Activated CD4-positive, alpha-beta T cell treated with anti-CD3 and anti-CD28 coated beads, Interleukin-2, amount 10 ng/mL, durations not matched to agents 7 days and 5 days (primary cell): ENCODE measurements around the gene BAHCC1. TPM values are rescaled to one million over a fixed set of nuclear protein-coding genes. Genes with fewer than 3 reads are reported as not detected.

ENCODE experiments used
- CTCF ChIA-PET: fragments of 350-600 bp; sonication (Branson Sonifier 250); formaldehyde crosslinking; loops from one replicate; lab custom pipeline; 2021; ENCODE audit warnings: antibody characterized with exemption; lab: Charles Lee
- POLR2A ChIA-PET: fragments of 350-600 bp; sonication (Branson Sonifier 250); formaldehyde crosslinking; loops from one replicate; lab custom pipeline; 2021; ENCODE audit warnings: antibody characterized with exemption; lab: Charles Lee
- DNase-seq: peaks from one replicate; pipeline ENCODE4 v3.0.0-alpha.2; 2020
- H3K27ac Mint-ChIP-seq: one replicate; pipeline ENCODE4 v1.8.0; 2021; ENCODE audit warnings: mild to moderate bottlenecking, moderate library complexity, mixed read lengths
- H3K27me3 Mint-ChIP-seq: one replicate; pipeline ENCODE4 v1.8.0; 2021; ENCODE audit warnings: mixed read lengths
- H3K36me3 Mint-ChIP-seq: one replicate; pipeline ENCODE4 v1.8.0; 2021; ENCODE audit warnings: low read depth, mixed read lengths
- H3K4me1 Mint-ChIP-seq: one replicate; pipeline ENCODE4 v1.8.0; 2021; ENCODE audit warnings: mixed read lengths
- H3K4me3 Mint-ChIP-seq: one replicate; pipeline ENCODE4 v1.8.0; 2021; ENCODE audit warnings: mild to moderate bottlenecking, moderate library complexity, mixed read lengths
- H3K9me3 Mint-ChIP-seq: one replicate; pipeline ENCODE4 v1.8.0; 2021; ENCODE audit warnings: mixed read lengths
- microRNA-seq: library from miRNA; unstranded; fragments of <30 nt; microRNA quantifications from one replicate; pipeline ENCODE4 v1.2.0, GENCODE V29; 2021; ENCODE audit warnings: borderline microRNAs expressed, borderline replicate concordance
- total RNA-seq, 2 experiments: library from RNA; stranded (reverse); gene quantifications; one replicate each; pipeline ENCODE4 v1.2.3, GENCODE V29; 2021

Gene BAHCC1
- total RNA-seq, 2 experiments from 2014 or later, result not detected

DNA sequence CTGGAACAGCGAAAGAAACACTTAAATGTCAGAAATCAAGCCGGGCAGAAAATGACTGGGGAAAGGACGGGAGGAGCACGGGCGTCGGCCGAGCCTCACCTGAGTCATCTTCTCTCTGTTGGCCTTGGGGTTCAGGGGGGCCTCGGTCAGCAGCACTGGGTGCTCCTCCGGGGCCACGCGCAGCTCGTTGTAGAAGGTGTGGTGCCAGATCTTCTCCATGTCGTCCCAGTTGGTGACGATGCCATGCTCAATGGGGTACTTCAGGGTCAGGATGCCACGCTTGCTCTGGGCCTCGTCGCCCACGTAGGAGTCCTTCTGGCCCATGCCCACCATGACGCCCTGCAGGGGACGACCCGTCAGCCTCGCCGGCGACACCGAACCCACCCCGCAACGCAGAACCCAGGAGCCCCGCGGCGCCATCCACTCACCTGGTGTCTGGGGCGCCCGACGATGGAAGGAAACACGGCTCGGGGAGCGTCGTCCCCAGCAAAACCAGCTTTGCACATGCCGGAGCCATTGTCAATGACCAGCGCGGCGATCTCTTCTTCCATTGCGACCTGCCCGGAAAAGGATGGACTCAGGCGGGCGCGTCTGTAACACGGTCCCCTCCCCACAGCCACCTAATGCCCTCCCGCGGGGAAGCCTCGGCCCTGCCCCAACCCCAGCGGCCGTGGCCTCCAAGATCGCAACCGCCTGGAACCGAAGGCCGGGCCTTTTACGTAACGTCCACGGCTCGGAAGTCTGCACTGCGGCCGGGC lies 116.7 kb downstream of the BAHCC1 start:
- Mint-ChIP-seq H3K4me1 (peaks cover 37% of the 10 kb centered on the region), H3K27ac (peak overlapping the region; percentile 83), H3K27me3 (no peaks in the 10 kb centered on the region), H3K9me3 (no peaks in the 10 kb centered on the region), H3K36me3 (peaks cover 50% of the 10 kb centered on the region), H3K4me3 (peak overlapping the region; percentile 84)
- ChIA-PET POLR2A (interaction anchor here (0.6 to 0.7 kb wide), 2 partner anchors 25 to 27 kb away, joined by 3 to 4 read pairs; no protein-coding TSS in a partner anchor), CTCF (interaction anchor here (1.5 kb wide), 1 partner anchor 114 kb away, joined by 4 read pairs; no protein-coding TSS in a partner anchor)
- DNase-seq, result peak; percentile 47

GRCh38 chr17:81512562-81513371 lies 117.5 kb downstream of the BAHCC1 start, which contains the start of gene ACTG1:
Gene ACTG1 (minus strand): TSS chr17:81512799. CDS start chr17:81512354, 445 bp downstream.
- DNase-seq, result peak; percentile 92
- Mint-ChIP-seq H3K27ac (peak within 1 kb of the TSS; percentile 93), H3K4me3 (peak within 1 kb of the TSS; percentile 86), H3K36me3 (peaks cover 48% of the 10 kb centered on the region), H3K4me1 (peaks cover 36% of the 10 kb centered on the region), H3K27me3 (no peaks in the 10 kb centered on the region), H3K9me3 (no peaks in the 10 kb centered on the region)
- ChIA-PET POLR2A (interaction anchor here (0.6 to 0.7 kb wide), 2 partner anchors 26 to 28 kb away, joined by 3 to 4 read pairs; no protein-coding TSS in a partner anchor), CTCF (interaction anchor here (1.4 kb wide), 1 partner anchor 28 kb away, joined by 6 read pairs; no protein-coding TSS in a partner anchor)

- H3K9me3 Mint-ChIP-seq, result no peaks in the 10 kb centered on the region
- CTCF ChIA-PET, result interaction anchor here (0.9 to 1.4 kb wide), 2 partner anchors 28 to 88 kb away, joined by 4 to 6 read pairs; no protein-coding TSS in a partner anchor
- H3K4me1 Mint-ChIP-seq, result peaks cover 37% of the 10 kb centered on the region
- peak overlapping the region; percentile 86 for H3K4me3 Mint-ChIP-seq
- DNase-seq, result peak; percentile 69
- peaks cover 45% of the 10 kb centered on the region for H3K36me3 Mint-ChIP-seq
- H3K27me3 Mint-ChIP-seq, result no peaks in the 10 kb centered on the region
- POLR2A ChIA-PET, result no interaction called here
- peak overlapping the region; percentile 93 for H3K27ac Mint-ChIP-seq
Observed at GRCh38 chr17:81513372-81513752, 118.1 kb downstream of the BAHCC1 start.

- Mint-ChIP-seq H3K36me3 (peaks cover 40% of the 10 kb centered on the region), H3K4me1 (peaks cover 32% of the 10 kb centered on the region)
Observed at GRCh38 chr17:81513753-81514488, 118.7 kb downstream of the BAHCC1 start.

GRCh38 chr17:81514489-81514738 lies 119.2 kb downstream of the BAHCC1 start:
- CTCF ChIA-PET, result interaction anchor here (0.9 to 1.4 kb wide), 3 partner anchors 30 to 87 kb away, joined by 3 to 6 read pairs (median 4); no protein-coding TSS in a partner anchor
- Mint-ChIP-seq H3K36me3 (peaks cover 35% of the 10 kb centered on the region), H3K4me3 (peak overlapping the region; percentile 86), H3K4me1 (peaks cover 27% of the 10 kb centered on the region), H3K9me3 (no peaks in the 10 kb centered on the region), H3K27me3 (no peaks in the 10 kb centered on the region), H3K27ac (peak overlapping the region; percentile 93)
- POLR2A ChIA-PET, result no interaction called here
- no peak for DNase-seq

More at GRCh38 chr17:81513753-81514488, 118.7 kb downstream of the BAHCC1 start:
- peak overlapping the region; percentile 86 for H3K4me3 Mint-ChIP-seq
- H3K27me3 Mint-ChIP-seq, result no peaks in the 10 kb centered on the region
- peak; percentile 41 for DNase-seq
- ChIA-PET POLR2A (no interaction called here), CTCF (interaction anchor here (0.9 to 1.4 kb wide), 3 partner anchors 29 to 87 kb away, joined by 3 to 6 read pairs (median 4); no protein-coding TSS in a partner anchor)
- H3K9me3 Mint-ChIP-seq, result no peaks in the 10 kb centered on the region
- peak overlapping the region; percentile 93 for H3K27ac Mint-ChIP-seq

- POLR2A ChIA-PET, result no interaction called here
- Mint-ChIP-seq H3K27me3 (no peaks in the 10 kb centered on the region), H3K36me3 (peaks cover 30% of the 10 kb centered on the region), H3K9me3 (no peaks in the 10 kb centered on the region), H3K27ac (peak overlapping the region; percentile 92), H3K4me1 (peaks cover 22% of the 10 kb centered on the region), H3K4me3 (peak overlapping the region; percentile 88)
- peak; percentile 72 for DNase-seq
- CTCF ChIA-PET, result interaction anchor here (1.0 kb wide), 1 partner anchor 45 kb away, joined by 3 read pairs; no protein-coding TSS in a partner anchor
Observed at GRCh38 chr17:81514739-81515529, 119.7 kb downstream of the BAHCC1 start.

- Mint-ChIP-seq H3K4me1 (peaks cover 22% of the 10 kb centered on the region), H3K4me3 (peak overlapping the region; percentile 88), H3K27ac (peak overlapping the region; percentile 92), H3K36me3 (peaks cover 23% of the 10 kb centered on the region), H3K9me3 (no peaks in the 10 kb centered on the region), H3K27me3 (no peaks in the 10 kb centered on the region)
- ChIA-PET POLR2A (interaction anchor here (0.5 kb wide), 1 partner anchor 32 kb away, joined by 3 read pairs; no protein-coding TSS in a partner anchor), CTCF (interaction anchor here (0.5 kb wide), 1 partner anchor 553 kb away, joined by 3 read pairs; no protein-coding TSS in a partner anchor)
- no peak for DNase-seq
Observed at GRCh38 chr17:81515530-81516041, 120.3 kb downstream of the BAHCC1 start.

Small RNA genes lying within 50 kb of the gene (microRNA-seq; reads per million reads assigned to microRNA genes)
- gene MIR3186, result not detected
- not detected for gene MIR4740

Other genes with a start within 250 kb of the BAHCC1 start
- gene PVALEF, start 229.9 kb upstream of the BAHCC1 start, total RNA-seq, result not detected
- under 1 TPM; 0.25 to 0.31 TPM for gene AATK, start 229.2 kb upstream of the BAHCC1 start, total RNA-seq
- 10 to 100 TPM; 13.6 to 19.5 TPM for gene CEP131, start 172.5 kb upstream of the BAHCC1 start, total RNA-seq
- gene TEPSIN, start 156.4 kb upstream of the BAHCC1 start, total RNA-seq, result 10 to 100 TPM; 54.5 to 63.2 TPM
- 10 to 100 TPM; 30.7 to 39.0 TPM for gene NDUFAF8, start 156.1 kb upstream of the BAHCC1 start, total RNA-seq
- 100 to 1,000 TPM in 1 of 2 experiments, 10 to 100 TPM in 1; 94.4 to 109 TPM for gene SLC38A10, start 100.2 kb upstream of the BAHCC1 start, total RNA-seq
- 1,000 to 10,000 TPM; 4,611 to 5,328 TPM for gene ACTG1, start 117.3 kb downstream of the BAHCC1 start, total RNA-seq
- under 1 TPM; 0.22 to 0.33 TPM for gene FSCN2, start 132.9 kb downstream of the BAHCC1 start, total RNA-seq
- 10 to 100 TPM; 30.8 to 42.1 TPM for gene FAAP100, start 156.9 kb downstream of the BAHCC1 start, total RNA-seq
- gene NPLOC4, start 241.7 kb downstream of the BAHCC1 start, total RNA-seq, result 10 to 100 TPM; 91.3 to 98.2 TPM
- gene TSPAN10, start 241.7 kb downstream of the BAHCC1 start, total RNA-seq, result under 1 TPM; 0.75 to 0.89 TPM